BLaER1 (cell line): ENCODE results near the gene FGGY.
A peak's percentile ranks its signal among the peaks of the same experiment; 100 is the strongest.

Experiments
- H3K27ac ChIP-seq: shearing (Covaris generic); formaldehyde crosslinking; 2 replicates; pipeline ENCODE4 v1.8.1; 2022
- H3K27me3 ChIP-seq: shearing (Covaris generic); formaldehyde crosslinking; 2 replicates; pipeline ENCODE4 v1.8.1; 2022
- H3K36me3 ChIP-seq: shearing (Covaris generic); formaldehyde crosslinking; 2 replicates; pipeline ENCODE4 v1.8.1; 2022
- H3K4me1 ChIP-seq: shearing (Covaris generic); formaldehyde crosslinking; 2 replicates; pipeline ENCODE4 v1.8.1; 2022
- H3K4me2 ChIP-seq: shearing (Covaris generic); formaldehyde crosslinking; 2 replicates; pipeline ENCODE4 v1.8.1; 2022
- H3K4me3 ChIP-seq: shearing (Covaris generic); formaldehyde crosslinking; 2 replicates; pipeline ENCODE4 v1.8.1; 2022
- H3K9ac ChIP-seq: shearing (Covaris generic); formaldehyde crosslinking; 2 replicates; pipeline ENCODE4 v1.8.1; 2022
- H3K9me3 ChIP-seq: shearing (Covaris generic); formaldehyde crosslinking; 2 replicates; pipeline ENCODE4 v1.8.1; 2022
- H4K20me1 ChIP-seq: shearing (Covaris generic); formaldehyde crosslinking; 2 replicates; pipeline ENCODE4 v1.8.1; 2022
- Cebpa-rat ChIP-seq: shearing (Covaris generic); IDR thresholded peaks from 2 replicates; pipeline ENCODE4 v1.8.1; 2022

FGGY gene

DNA sequence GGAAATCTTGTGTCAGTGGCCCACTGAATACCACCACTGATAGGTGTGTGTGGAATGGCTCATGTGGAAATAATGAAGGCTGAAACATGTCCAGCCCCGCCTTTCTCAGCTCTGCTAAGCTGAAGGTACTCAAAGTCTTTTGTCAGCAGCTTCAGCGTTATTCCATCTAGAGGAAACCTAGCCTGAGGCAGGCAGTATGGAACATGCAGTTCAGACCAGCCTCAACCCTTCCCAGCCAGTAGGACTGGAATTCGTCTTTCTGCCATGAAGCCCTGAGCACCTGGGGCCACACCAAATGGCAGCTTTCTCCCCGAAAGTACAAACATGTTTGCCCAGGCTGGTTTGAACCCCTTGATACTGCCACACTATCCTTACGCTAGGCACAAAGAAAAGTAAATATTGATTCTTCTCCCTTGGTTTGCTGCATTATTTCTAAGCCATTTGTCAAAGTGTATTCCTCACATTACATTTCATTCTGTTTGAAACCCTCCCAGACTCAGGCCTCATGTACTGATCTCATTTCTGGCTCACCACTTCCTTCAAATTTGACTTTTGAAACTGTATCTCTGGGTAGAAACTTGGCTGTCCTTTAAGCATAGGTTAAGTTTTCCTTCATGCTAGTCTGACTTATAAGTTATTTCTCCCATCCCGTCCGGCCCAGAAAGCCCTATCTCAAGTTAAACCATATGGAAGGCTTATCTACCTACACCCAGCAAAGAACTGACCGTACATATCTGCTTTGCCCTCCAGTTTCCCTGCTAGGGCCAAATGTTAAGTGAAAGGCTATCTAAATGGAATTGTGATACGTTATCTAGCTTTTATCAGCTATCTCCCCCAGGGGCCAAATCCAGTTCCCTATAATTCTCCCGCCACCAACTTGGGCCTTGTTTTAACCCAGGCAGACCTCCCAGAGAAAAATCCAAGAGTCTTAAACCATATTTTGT lies 472.2 kb downstream of the FGGY start:
- Histone ChIP-seq H3K27me3 (no peaks in the 10 kb centered on the region), H3K9ac (no peak overlapping the region), H3K27ac (no peak overlapping the region), H3K4me3 (no peak overlapping the region), H3K36me3 (no peaks in the 10 kb centered on the region), H3K4me2 (peak overlapping the region; percentile 49), H3K4me1 (peaks cover 20% of the 10 kb centered on the region), H4K20me1 (no peaks in the 10 kb centered on the region), H3K9me3 (no peaks in the 10 kb centered on the region)
- no peak for TF ChIP-seq Cebpa-rat

DNA sequence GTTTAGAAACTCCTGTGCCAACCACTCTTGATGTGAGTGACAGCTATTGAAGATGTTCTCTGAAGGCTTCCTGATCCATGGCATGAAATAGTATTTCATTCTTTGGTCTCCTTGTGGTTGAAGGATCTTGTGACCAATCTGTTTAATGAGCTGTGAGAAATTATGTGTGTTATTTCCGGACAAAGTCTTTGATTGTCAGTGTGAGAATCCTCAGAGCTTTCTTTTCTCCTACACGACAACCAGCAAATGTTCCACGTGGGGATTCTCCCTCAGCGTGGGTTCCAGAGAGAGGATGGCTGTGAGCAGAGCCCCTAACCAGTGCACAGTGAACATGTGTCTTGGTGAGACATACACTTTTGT lies 472.8 kb downstream of the FGGY start:
- Histone ChIP-seq H3K9me3 (no peaks in the 10 kb centered on the region), H3K27me3 (no peaks in the 10 kb centered on the region), H3K27ac (no peak overlapping the region), H3K4me1 (peaks cover 20% of the 10 kb centered on the region), H3K4me2 (peak overlapping the region; percentile 49), H3K9ac (no peak overlapping the region), H4K20me1 (no peaks in the 10 kb centered on the region), H3K4me3 (no peak overlapping the region), H3K36me3 (no peaks in the 10 kb centered on the region)
- no peak for TF ChIP-seq Cebpa-rat

DNA sequence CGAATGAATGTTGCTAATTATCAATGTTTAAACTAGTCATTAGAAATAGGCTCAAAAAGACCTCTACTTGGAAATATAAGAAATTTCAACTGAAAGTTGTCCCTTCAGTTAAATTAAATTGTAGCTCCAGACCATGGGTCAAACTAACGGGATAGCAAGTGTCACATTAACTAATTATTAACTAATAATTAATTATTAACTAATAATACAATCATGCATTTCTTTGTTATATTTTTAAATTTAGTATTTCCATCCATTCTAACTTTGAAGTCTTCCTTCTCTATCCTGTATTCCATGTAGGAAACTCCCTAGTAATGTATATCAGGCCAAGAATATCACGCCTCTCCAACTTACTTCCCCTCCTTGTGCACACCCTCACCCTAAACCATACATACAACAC lies 474.5 kb downstream of the FGGY start:
- no peak overlapping the region for H3K4me3 ChIP-seq
- H3K4me1 ChIP-seq = peaks cover 20% of the 10 kb centered on the region
- H3K4me2 ChIP-seq = no peak overlapping the region
- no peaks in the 10 kb centered on the region for H3K9me3 ChIP-seq
- H3K27me3 ChIP-seq = no peaks in the 10 kb centered on the region
- H3K36me3 ChIP-seq = no peaks in the 10 kb centered on the region
- no peak overlapping the region for H3K9ac ChIP-seq
- no peak for TF ChIP-seq Cebpa-rat
- no peak overlapping the region for H3K27ac ChIP-seq
- H4K20me1 ChIP-seq = no peaks in the 10 kb centered on the region

DNA sequence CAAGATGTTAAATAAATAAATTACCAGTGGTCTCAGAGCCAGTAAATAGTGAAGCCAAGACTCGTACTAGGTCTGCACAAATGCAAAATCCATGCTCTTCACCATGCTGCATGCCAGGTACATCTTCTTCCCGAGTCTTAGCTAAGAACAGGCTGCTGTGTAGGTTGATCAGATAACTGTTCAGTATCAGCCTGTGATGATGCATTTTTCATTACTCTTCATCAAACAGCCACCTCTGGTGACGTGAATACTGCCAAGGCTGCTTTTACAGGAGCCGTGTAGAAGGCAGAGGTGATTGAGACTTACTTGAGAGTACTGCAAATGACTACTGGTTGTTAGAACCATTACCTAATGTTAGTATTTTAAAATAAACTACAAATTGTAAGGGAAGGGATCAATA lies 478.6 kb downstream of the FGGY start:
- Histone ChIP-seq H3K27me3 (no peaks in the 10 kb centered on the region), H3K4me2 (no peak overlapping the region), H3K9ac (no peak overlapping the region), H3K9me3 (no peaks in the 10 kb centered on the region), H3K4me3 (no peak overlapping the region), H3K36me3 (no peaks in the 10 kb centered on the region), H3K4me1 (no peaks in the 10 kb centered on the region), H3K27ac (no peak overlapping the region), H4K20me1 (no peaks in the 10 kb centered on the region)
- TF ChIP-seq Cebpa-rat = no peak

DNA sequence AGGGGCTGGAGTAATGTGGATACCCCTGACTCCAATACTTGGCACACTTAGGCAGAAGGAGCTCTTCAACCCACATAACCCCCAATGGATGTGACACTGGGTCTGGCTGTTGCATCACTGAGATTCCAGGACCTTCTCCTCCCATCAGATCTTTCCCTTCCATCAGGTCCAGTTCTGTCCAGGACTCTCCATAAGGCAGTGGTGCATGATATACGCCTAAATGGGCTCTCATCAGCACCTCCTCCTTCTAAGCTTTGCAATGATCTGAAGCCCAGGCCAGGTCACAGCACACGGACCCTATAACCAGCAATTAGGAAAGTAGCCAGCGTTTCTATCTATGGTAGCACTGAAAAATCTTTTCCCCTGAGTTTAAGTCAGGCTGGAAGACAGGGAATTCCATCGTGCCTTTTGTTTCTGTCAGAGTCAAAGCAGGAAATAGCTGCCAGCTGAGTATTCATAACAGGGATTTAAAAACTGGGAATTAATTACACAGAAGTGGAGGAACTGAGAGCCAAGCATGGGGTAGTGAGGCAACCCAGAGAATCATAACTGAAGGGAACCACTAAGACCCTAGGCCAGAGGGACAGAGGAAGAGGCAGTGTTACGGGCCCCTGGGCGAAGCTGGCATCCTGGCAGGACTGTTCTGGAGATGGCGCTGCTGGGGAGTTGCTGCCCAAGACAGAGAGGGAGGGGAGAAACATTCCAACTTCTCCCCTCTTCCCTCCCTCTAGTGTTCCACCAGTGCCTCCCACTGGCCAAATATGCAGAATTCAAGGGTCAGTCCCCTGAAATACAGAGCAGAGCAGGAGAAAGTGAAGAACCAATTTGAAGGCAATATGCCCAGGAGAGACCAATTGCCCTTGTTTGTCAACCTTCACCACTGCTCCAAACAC lies 480.3 kb downstream of the FGGY start:
- Histone ChIP-seq H4K20me1 (no peaks in the 10 kb centered on the region), H3K4me3 (no peak overlapping the region), H3K27ac (no peak overlapping the region), H3K4me1 (no peaks in the 10 kb centered on the region), H3K4me2 (no peak overlapping the region), H3K9me3 (no peaks in the 10 kb centered on the region), H3K9ac (no peak overlapping the region), H3K27me3 (no peaks in the 10 kb centered on the region), H3K36me3 (no peaks in the 10 kb centered on the region)
- no peak for TF ChIP-seq Cebpa-rat

DNA sequence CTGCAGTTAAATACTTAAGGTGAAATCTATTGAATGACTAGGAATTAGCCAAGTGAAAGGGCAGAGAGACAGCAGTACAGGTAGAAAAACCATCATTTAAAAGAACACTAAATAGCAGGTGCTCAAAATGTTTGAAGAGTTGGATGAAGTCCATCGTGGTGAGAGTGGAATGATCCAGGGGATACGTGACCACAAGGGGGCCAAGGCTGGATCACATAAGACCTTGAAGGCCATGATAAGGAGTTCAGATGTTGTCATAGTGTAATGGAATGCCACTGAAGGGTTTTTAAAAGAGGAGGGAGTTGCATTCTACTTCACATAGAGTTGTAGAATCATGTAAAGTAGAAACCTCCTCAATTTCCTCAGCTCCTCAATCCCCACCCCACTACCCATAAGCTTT lies 483.1 kb downstream of the FGGY start:
- no peaks in the 10 kb centered on the region for H4K20me1 ChIP-seq
- H3K4me3 ChIP-seq = no peak overlapping the region
- no peak overlapping the region for H3K27ac ChIP-seq
- no peak overlapping the region for H3K4me2 ChIP-seq
- TF ChIP-seq Cebpa-rat = no peak
- no peaks in the 10 kb centered on the region for H3K4me1 ChIP-seq
- H3K36me3 ChIP-seq = no peaks in the 10 kb centered on the region
- no peaks in the 10 kb centered on the region for H3K9me3 ChIP-seq
- no peaks in the 10 kb centered on the region for H3K27me3 ChIP-seq
- H3K9ac ChIP-seq = no peak overlapping the region

DNA sequence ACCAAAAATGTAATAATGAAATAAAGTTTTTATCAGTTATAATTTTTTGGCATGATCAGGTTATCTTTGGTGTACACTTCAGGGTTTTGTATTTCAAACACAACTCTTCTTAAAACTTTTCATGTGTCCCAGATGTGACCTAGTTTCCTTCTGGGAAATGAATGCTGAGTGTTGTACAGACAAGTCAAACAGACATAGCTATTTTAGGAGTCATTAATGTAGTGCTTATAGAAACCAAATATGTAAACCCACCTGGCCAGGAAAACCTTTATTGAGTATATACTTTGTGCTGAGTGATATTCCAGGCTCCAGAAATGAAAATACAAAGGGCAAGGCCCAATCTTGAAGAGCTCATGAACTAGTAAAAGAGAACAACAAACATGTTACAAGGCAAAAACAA lies 491.9 kb downstream of the FGGY start:
- H3K36me3 ChIP-seq = no peaks in the 10 kb centered on the region
- H3K4me2 ChIP-seq = no peak overlapping the region
- H3K27ac ChIP-seq = no peak overlapping the region
- no peak for TF ChIP-seq Cebpa-rat
- H4K20me1 ChIP-seq = no peaks in the 10 kb centered on the region
- H3K27me3 ChIP-seq = no peaks in the 10 kb centered on the region
- H3K9me3 ChIP-seq = peaks cover 36% of the 10 kb centered on the region
- H3K9ac ChIP-seq = no peak overlapping the region
- H3K4me3 ChIP-seq = no peak overlapping the region
- no peaks in the 10 kb centered on the region for H3K4me1 ChIP-seq

DNA sequence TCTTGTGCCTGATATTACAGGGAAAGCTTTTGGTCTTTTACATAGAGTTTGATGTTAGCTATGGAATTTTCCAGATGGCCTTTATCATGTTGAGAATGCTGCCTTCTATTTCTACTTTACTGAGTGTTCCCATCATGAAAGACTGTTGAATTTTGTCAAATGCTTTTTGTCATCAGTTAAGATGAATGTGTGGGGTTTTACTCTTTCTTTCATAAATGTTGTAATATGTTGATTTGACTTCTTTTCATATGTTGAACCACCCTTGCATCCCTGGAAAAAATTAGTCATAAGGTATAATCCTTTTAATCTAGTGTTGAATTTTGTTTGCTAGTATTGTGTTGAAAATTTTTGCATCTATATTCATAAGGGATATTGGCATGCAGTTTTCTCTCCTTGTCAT lies 501.7 kb downstream of the FGGY start:
- no peak for TF ChIP-seq Cebpa-rat
- H3K27me3 ChIP-seq = no peaks in the 10 kb centered on the region
- H3K4me3 ChIP-seq = no peak overlapping the region
- H3K9me3 ChIP-seq = no peaks in the 10 kb centered on the region
- H3K9ac ChIP-seq = no peak overlapping the region
- H3K4me1 ChIP-seq = no peaks in the 10 kb centered on the region
- no peak overlapping the region for H3K4me2 ChIP-seq
- no peak overlapping the region for H3K27ac ChIP-seq
- H3K36me3 ChIP-seq = no peaks in the 10 kb centered on the region
- no peaks in the 10 kb centered on the region for H4K20me1 ChIP-seq

DNA sequence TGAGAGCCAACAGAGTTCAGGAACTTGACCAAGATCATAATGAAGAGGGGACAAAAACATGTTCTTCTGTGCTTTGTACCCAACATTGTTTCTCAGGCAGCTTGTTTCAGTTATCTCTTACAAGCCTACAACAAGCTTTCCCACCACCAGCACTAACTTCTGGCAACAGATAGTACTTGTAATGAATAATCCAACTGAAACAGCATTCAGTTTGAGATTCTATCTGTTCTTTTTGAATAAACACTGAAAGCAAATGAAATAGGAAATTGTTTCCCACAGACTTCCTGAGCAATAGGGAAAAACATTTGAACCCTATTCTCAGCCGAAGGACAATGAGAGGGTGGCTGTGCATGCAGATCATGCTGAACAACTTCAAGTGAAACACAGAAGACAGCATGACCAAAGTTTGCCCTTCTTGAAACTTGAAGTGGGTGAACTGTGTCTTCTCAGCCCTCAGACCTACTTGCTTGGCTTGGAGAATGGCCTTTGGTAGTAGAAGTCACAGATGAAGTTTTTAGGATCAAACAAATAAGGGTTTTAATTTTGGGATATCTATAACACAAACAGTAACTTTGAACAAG lies 506.7 kb downstream of the FGGY start:
- TF ChIP-seq Cebpa-rat = no peak
- no peaks in the 10 kb centered on the region for H4K20me1 ChIP-seq
- H3K9ac ChIP-seq = no peak overlapping the region
- H3K27me3 ChIP-seq = no peaks in the 10 kb centered on the region
- no peak overlapping the region for H3K4me3 ChIP-seq
- H3K4me2 ChIP-seq = no peak overlapping the region
- no peaks in the 10 kb centered on the region for H3K4me1 ChIP-seq
- no peak overlapping the region for H3K27ac ChIP-seq
- no peaks in the 10 kb centered on the region for H3K36me3 ChIP-seq
- H3K9me3 ChIP-seq = no peaks in the 10 kb centered on the region

DNA sequence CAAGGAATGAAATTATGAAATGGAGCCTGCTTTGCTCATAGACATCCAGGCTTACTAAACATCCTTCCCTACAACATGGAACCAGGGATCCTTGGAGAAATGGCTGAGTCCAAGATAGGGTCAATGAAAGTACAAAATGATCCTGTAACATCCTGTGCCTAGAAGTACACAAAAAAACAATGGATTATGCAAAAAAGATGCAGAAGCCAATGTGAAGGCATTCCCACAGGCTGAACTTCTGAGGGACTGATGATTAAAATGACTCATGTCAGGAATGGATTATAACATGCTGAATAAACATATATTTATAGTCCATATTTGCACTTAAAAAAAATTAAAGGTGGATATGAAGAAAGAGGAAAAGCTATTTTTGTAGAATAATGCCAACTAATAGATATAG lies 507.4 kb downstream of the FGGY start:
- Histone ChIP-seq H3K27me3 (no peaks in the 10 kb centered on the region), H3K27ac (no peak overlapping the region), H4K20me1 (no peaks in the 10 kb centered on the region), H3K4me1 (no peaks in the 10 kb centered on the region), H3K36me3 (no peaks in the 10 kb centered on the region), H3K9me3 (no peaks in the 10 kb centered on the region), H3K9ac (no peak overlapping the region), H3K4me3 (no peak overlapping the region), H3K4me2 (no peak overlapping the region)
- no peak for TF ChIP-seq Cebpa-rat
